Occipital lobe (tissue), 3 donors: ENCODE results near the gene PRAMEF5. TPM values are rescaled to one million over a fixed set of nuclear protein-coding genes. Genes with fewer than 3 reads are reported as not detected.
"Not testable (repeated sequence)": the region's sequence is repeated elsewhere in the genome, so short reads cannot be mapped to it uniquely, and the experiment has no call there.

Experiments used
- DNase-seq: peaks from one replicate; lab custom pipeline; 2025; lab: John Stamatoyannopoulos, UW
- small RNA-seq: library from RNA; depleted of rRNA; stranded (forward); fragments of <200 nt; gene quantifications from one replicate; pipeline ENCODE3, GENCODE V24; 2014
- total RNA-seq: library from RNA; depleted of rRNA; stranded (reverse); fragments of >200 nt; gene quantifications from one replicate; pipeline ENCODE4 v1.2.3, GENCODE V29; 2014

PRAMEF5 gene
- total RNA-seq, 1 donor from 2014 or later = not detected

GRCh38 chr1:13277016-13277415, 23.0 kb downstream of the PRAMEF5 start:
- DNase-seq = not testable (repeated sequence)

DNA sequence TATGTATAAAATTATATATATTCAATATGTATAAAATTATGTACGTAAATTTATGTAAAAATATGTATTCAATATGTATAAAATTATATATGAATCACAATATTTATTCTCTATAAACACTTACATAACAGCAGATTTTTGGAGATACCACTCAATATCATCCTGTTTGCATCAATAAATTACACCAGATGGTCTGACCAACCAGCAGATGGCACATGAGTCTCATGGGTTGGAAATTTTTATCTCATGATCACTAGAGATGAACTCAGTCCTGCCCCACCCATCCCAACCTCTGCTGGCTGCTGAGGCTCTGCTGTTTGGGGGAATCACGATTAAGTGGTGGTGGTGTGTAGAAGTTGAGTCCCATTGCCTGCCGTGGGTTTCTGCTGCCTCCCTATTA, 25.6 kb downstream of the PRAMEF5 start:
- not testable (repeated sequence) for DNase-seq

DNA sequence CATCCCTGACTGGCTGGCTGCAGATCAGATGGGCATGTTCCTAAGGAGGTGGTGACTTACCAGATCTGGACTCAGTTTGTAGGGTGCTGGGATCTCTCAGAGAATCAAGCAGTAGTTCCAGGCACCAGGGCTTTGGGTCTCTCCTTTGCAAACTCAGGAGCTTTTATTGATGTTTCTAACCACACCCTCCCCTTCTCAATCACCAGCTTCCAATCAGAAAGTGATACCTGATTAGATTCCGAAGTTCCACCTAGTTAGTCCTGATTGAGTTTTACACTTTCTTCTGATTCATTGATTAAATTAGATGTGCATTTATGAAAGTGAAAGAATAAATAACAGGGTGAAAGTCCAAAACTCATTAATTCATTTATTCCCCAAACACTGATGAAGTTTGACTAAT, 31.0 kb downstream of the PRAMEF5 start, which contains the start of gene PRAMEF8:
PRAMEF8 (minus strand) TSS at position 101 of the 400 bp plus-strand sequence. CDS start 1,046 bp downstream, outside the sequence.
- DNase-seq = not testable (repeated sequence)

DNA sequence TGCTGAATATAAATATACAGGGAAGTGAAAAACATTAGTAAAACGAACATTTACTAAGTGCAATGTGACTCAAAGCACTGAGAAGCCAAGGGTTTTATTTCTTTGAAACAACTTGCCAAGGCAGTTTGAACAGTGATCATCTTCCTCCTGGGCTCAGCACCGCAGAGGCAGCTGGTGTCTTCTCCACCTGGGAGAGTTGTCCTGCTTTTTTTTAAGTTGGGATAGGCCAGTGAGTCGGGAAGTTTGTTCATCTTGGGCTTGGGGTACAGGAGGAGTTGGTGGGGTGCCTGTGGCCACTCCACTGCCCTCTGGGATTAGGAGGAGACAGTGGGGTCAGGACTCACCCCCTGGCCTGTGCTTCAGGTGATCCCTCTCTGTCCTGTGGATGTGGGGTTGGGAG, 35.0 kb downstream of the PRAMEF5 start:
- not testable (repeated sequence) for DNase-seq

DNA sequence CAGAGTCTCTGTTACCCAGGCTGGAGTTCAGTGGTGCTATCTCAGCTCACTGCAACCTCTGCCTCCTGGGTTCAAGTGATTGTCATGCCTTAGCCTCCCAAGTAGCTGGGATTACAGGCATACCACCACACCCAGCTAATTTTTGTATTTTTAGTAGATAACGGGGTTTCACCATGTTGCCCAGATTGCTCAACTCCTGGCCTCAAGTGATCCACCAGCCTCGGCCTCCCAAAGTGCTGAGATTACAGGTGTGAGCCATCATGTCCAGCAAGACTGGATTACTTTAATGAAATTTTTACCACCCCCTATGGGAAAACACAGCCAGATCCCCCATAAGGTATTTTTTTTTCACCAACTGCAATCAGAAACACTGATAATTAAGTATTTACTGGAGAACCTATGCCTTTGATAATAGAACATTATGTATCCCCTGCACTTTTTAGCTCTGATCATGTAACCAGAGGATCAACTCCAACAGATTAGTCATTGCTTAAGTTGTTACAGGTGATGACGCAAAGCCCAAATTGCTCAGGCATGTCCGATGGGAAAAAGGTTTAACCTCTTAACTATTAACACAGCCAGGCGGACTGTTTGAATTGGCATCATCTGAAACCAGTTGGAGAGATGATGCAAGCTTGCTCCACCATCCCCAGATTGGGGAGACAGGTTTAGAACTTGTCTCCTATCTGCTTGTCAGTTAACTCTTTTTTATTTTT, 43.4 kb downstream of the PRAMEF5 start:
- not testable (repeated sequence) for DNase-seq

GRCh38 chr1:13298699-13299098, 44.7 kb downstream of the PRAMEF5 start:
- DNase-seq = not testable (repeated sequence)

GRCh38 chr1:13302197-13302596, 48.2 kb downstream of the PRAMEF5 start:
- not testable (repeated sequence) for DNase-seq

- DNase-seq = not testable (repeated sequence)
These were observed 49.2 kb downstream of the PRAMEF5 start, which contains the start of gene PRAMEF33 for GRCh38 chr1:13303239-13303638. PRAMEF33 (plus strand) TSS chr1:13303539; CDS start chr1:13305955, 2,416 bp downstream.

Small RNAs within 50 kb of the gene (small RNA-seq; reads per million reads assigned to genes)
- not detected for gene RNU6-771P

Other genes with a start within 250 kb of the PRAMEF5 start
- not detected for gene PRAMEF27, start 197.6 kb upstream of the PRAMEF5 start, total RNA-seq
- gene HNRNPCL3, start 193.4 kb upstream of the PRAMEF5 start, total RNA-seq = not detected
- gene PRAMEF25, start 183.4 kb upstream of the PRAMEF5 start, total RNA-seq = not detected
- gene HNRNPCL2, start 137.3 kb upstream of the PRAMEF5 start, total RNA-seq = not detected
- not detected for gene PRAMEF26, start 98.2 kb upstream of the PRAMEF5 start, total RNA-seq
- gene HNRNPCL4, start 88.6 kb upstream of the PRAMEF5 start, total RNA-seq = not detected
- not detected for gene PRAMEF9, start 82.3 kb upstream of the PRAMEF5 start, total RNA-seq
- not detected for gene PRAMEF13, start 52.8 kb upstream of the PRAMEF5 start, total RNA-seq
- gene PRAMEF18, start 28.0 kb upstream of the PRAMEF5 start, total RNA-seq = not detected
- not detected for gene PRAMEF8, start 30.9 kb downstream of the PRAMEF5 start, total RNA-seq
- not detected for gene PRAMEF33, start 49.3 kb downstream of the PRAMEF5 start, total RNA-seq
- gene PRAMEF15, start 61.4 kb downstream of the PRAMEF5 start, total RNA-seq = not detected
- not detected for gene PRAMEF14, start 92.9 kb downstream of the PRAMEF5 start, total RNA-seq
- gene PRAMEF19, start 117.7 kb downstream of the PRAMEF5 start, total RNA-seq = not detected
- not detected for gene PRAMEF17, start 135.4 kb downstream of the PRAMEF5 start, total RNA-seq
- not detected for gene PRAMEF20, start 156.3 kb downstream of the PRAMEF5 start, total RNA-seq